GM13977 (cell line): ENCODE measurements around the gene ARID3B.
"Not testable (repeated sequence)": the region's sequence is repeated elsewhere in the genome, so short reads cannot be mapped to it uniquely, and the experiment has no call there.

Experiments used
- DNase-seq: peaks from one replicate; pipeline ENCODE4 v3.0.0; 2012; ENCODE audit warnings: low spot score
- in situ Hi-C: fragments of 300-500 bp; cut with MboI; formaldehyde crosslinking; loops from one replicate; pipeline ENCODE4 v1.12.0; 2022; ENCODE audit warnings: low sequenced_read_pairs, low pct_unique_long_range_greater_than_20kb, mixed read lengths, inconsistent platforms; ENCODE audit not compliant: unreplicated experiment
- TF ChIP-seq, protein P1 (sequence below): IDR thresholded peaks from 2 replicates; pipeline ENCODE4 v1.5.1; 2012; ENCODE audit warnings: mild to moderate bottlenecking, control low read depth; ENCODE audit not compliant: insufficient read depth; ENCODE audit errors: extremely low read depth, missing control alignments

ARID3B gene

DNA sequence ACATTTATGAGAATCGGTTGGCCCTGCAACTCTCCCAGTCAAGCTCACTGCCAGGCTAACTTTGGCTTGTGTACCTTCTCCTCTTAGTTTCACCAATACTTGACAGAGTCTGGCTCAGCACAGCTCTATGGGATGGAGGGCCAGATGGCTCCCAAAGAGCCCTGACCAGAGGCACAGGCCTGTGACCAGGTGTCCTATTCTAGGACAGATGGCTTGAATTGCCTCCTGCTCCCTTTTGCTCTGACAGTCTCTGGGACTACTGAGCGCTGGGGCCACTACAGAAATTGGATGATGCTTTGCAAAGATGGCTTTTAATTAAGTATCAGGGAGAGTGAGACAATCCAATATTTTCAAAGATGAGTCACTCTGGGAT is 10.3 kb upstream of the ARID3B start:
- in situ Hi-C loops: no loop called here
- no peak for DNase-seq
- TF ChIP-seq, protein P1, sequence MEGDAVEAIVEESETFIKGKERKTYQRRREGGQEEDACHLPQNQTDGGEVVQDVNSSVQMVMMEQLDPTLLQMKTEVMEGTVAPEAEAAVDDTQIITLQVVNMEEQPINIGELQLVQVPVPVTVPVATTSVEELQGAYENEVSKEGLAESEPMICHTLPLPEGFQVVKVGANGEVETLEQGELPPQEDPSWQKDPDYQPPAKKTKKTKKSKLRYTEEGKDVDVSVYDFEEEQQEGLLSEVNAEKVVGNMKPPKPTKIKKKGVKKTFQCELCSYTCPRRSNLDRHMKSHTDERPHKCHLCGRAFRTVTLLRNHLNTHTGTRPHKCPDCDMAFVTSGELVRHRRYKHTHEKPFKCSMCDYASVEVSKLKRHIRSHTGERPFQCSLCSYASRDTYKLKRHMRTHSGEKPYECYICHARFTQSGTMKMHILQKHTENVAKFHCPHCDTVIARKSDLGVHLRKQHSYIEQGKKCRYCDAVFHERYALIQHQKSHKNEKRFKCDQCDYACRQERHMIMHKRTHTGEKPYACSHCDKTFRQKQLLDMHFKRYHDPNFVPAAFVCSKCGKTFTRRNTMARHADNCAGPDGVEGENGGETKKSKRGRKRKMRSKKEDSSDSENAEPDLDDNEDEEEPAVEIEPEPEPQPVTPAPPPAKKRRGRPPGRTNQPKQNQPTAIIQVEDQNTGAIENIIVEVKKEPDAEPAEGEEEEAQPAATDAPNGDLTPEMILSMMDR: no peak

DNA sequence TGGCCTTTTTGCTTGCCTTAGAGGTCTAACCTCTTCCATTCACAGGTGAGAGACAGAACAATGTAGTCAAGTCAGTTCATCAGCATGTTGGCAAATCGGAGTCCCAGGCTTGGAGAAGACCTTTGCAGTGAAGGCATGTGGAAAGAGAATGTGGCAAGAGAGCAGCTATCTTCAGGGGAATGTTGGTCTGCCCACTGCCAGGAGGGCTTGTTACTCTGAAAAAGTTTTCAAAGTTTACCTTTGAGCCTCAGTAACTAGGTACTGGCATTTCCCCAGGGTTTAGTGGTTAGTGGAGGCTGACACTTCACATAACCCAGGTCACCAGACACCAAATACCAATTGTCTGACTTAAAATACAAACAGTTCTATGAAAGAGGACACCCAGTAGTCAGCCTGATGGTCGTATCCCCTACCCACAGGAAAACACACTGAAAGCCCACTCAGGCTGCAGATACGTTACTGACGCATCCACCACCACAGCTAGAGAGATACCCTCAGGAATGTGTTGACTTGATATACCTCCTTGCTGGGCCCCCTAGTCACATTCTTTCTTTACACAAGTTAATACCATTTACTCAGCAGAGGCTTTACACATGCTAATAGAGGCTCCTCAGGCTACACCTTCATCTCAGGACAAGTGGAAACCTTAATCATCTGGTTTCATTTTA is 9.7 kb upstream of the ARID3B start:
- TF ChIP-seq, protein P1: no peak
- in situ Hi-C loops: no loop called here
- DNase-seq: no peak

DNA sequence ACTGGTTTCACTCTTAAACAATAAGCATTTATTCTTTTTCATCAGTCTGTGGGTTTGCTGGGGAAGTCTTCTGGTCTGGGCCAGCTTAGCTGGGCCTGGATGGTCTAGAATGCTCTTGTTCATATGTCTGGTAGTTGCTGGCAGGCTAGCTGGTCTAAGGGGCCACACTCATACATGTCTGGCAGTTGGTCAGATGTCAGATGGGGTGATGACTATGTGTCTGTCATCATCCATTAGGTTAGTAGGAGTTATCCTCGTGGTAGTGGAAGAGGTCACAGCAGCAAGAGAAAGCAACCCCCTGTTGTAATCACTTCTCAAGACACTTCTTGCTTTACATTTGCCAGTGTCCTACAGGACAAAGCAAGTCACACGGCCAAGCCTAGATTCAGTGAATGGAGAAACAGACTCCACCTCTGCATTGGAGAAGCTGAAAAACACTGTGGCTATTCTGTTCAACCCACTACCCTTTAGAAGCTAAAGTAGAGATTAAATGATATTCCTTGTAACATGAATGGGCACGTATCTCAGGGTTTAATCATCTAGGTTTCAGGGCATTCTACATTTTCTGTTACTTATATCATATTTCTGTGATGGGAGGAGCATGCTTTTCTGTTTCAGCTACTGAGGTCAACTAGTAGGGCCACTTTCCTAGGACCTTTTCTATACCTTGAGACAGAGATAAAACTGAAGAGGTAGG is 5.5 kb upstream of the ARID3B start:
- in situ Hi-C loops: no loop called here

DNA sequence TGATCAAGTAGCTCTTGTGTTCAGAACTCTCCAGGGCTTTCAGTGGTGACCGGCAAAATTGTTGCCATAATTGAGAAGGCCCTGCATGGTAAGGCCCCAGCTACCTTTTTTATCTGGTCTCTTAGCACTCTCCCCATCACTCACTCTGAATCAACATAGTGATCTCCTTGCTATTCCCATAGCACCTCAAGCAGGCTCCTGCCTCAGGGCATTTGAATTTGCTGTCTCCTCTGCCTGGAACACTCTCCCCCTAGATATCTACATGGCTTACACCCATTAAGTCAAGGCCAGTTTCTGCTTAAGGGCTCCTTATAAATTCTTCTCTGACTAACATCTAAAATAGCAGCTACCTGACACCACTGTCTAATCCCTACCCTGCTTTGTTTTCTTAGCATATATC is 3.3 kb upstream of the ARID3B start:
- in situ Hi-C loops: no loop called here
- TF ChIP-seq, protein P1: no peak
- DNase-seq: no peak

More for the DNA sequence above, 5.5 kb upstream of the ARID3B start:
- TF ChIP-seq, protein P1: no peak
- DNase-seq: no peak

DNA sequence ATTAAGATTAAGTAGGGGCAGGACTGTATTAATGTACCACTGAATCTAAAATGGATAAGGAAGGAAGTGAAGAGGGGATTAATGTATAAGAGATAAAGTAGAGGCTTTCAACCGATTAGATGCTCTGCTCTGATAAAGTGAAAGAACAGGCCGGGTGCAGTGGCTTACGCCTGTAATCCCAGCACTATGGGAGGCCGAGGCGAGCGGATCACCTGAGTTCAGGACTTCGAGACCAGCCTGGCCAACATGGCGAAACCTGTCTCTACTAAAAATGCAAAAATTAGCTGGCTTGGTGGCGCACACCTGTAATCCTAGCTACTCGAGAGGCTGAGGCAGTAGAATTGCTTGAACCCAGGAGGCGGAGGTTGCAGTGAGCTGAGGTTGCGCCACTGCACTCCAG is 1.5 kb upstream of the ARID3B start:
- DNase-seq, in situ Hi-C loops: not testable (repeated sequence)

DNA sequence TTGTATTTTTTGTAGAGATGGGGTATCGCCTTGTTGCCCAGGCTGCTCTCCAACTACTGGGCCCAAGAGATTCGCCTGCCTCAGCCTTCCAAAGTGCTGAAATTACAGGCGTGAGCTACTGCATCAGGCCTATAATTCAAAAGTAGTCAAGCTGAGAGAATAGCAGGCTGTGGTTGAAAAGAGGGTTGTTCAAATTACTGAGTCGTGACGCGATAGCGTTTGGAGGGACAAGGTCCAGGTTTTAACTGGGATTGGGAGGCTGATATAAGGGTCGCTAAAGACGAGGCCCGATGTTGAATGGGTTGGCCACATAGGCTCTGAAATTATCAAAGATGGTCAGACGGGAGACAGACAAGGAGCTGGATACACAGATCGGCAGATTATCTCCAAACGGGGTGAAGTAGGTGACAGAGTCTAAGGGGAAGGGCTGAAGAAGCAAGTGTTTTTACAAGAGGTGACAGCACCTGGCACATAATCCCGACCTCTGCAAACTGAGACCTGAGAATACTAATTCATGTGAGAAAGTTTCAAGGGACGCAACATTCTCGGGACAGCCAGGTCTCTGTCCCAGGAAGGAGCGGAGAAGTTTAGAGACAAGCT is 759 bp upstream of the ARID3B start:
- TF ChIP-seq, protein P1: no peak
- no peak for DNase-seq
- in situ Hi-C loops: no loop called here
